ENCODE measurements around the gene MRS2. TPM values are rescaled to one million over a fixed set of nuclear protein-coding genes. Genes with fewer than 3 reads are reported as not detected.

MRS2 gene
- total RNA-seq, 6 experiments from 2014 or later: 11.1 to 16.4 (median 13.1) TPM

DNA sequence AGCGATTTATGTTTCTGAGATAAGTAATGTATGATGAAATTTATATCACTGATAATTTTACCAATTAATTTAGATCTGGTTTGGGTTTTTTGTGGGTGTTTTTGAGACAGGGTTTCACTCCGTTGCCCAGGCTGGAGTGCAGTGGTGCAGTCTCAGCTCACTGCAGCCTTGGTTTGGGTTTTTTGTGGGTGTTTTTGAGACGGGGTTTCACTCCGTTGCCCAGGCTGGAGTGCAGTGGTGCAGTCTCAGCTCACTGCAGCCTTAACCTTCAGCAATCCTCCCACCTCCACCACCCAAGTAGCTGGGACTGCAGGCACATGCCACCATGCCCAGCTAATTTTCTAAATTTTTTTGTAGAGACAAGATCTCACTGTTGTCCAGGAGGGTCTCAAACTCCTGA is 13.0 kb downstream of the MRS2 start:
- H3K36me3 ChIP-seq: peaks cover 0 to 75% (median 24%) of the 10 kb centered on the region in 4 donors
- no peak overlapping the region for H3K27ac ChIP-seq
- 84% methylated on average over 4 of the region's 4 CpGs for WGBS (ENCODE audit: insufficient coverage, low coverage, low lambda C conversion rate, missing lambda C conversion rate)
- H3K4me3 ChIP-seq: no peak overlapping the region
- no peak for ATAC-seq
- no peak for TF ChIP-seq CTCF (IDR thresholded peaks at IDR 0.05)
- TF ChIP-seq POLR2A (IDR thresholded peaks at IDR 0.05): no peak
- H3K9me3 ChIP-seq: no peaks in the 10 kb centered on the region
- DNase-seq: no peak
- no peaks in the 10 kb centered on the region for H3K4me1 ChIP-seq
- intact Hi-C loops (cut with DNase I): no loop called here
- no peaks in the 10 kb centered on the region for H3K27me3 ChIP-seq

- no peak overlapping the region for H3K4me3 ChIP-seq
- ATAC-seq (no peak), DNase-seq (no peak)
- H3K27ac ChIP-seq: no peak overlapping the region
- intact Hi-C loops (cut with DNase I): no loop called here
- no peaks in the 10 kb centered on the region for H3K27me3 ChIP-seq
- peaks cover 5 to 95% (median 45%) of the 10 kb centered on the region in 4 donors for H3K36me3 ChIP-seq
- TF ChIP-seq CTCF (IDR thresholded peaks at IDR 0.05) (no peak), POLR2A (IDR thresholded peaks at IDR 0.05) (no peak)
- no peaks in the 10 kb centered on the region for H3K9me3 ChIP-seq
- H3K4me1 ChIP-seq: no peaks in the 10 kb centered on the region
Measured at GRCh38 chr6:24419526-24419925, 16.8 kb downstream of the MRS2 start.

GRCh38 chr6:24425091-24425490 is 22.4 kb downstream of the MRS2 start:
- no peaks in the 10 kb centered on the region for H3K27me3 ChIP-seq
- DNase-seq (no peak), ATAC-seq (no peak)
- WGBS (ENCODE audit: insufficient coverage, low coverage, low lambda C conversion rate, missing lambda C conversion rate): 57% methylated on average over 2 of the region's 2 CpGs
- H3K4me3 ChIP-seq: no peak overlapping the region
- TF ChIP-seq CTCF (IDR thresholded peaks at IDR 0.05) (no peak), POLR2A (IDR thresholded peaks at IDR 0.05) (no peak)
- H3K27ac ChIP-seq: no peak overlapping the region
- intact Hi-C loops (cut with DNase I): loop anchor here in 1 of 2 donors (5.0 kb wide), 1 partner anchor 97 kb away; no protein-coding TSS in a partner anchor
- no peaks in the 10 kb centered on the region for H3K9me3 ChIP-seq
- peaks cover 5 to 93% (median 41%) of the 10 kb centered on the region in 4 donors for H3K36me3 ChIP-seq
- no peaks in the 10 kb centered on the region for H3K4me1 ChIP-seq

- 83% methylated on average over 10 of the region's 10 CpGs for WGBS (ENCODE audit: insufficient coverage, low coverage, low lambda C conversion rate, missing lambda C conversion rate)
- ATAC-seq (peak in 1 of 4 donors; percentile 23), DNase-seq (no peak)
- intact Hi-C loops (cut with DNase I): loop anchor here in 1 of 2 donors (5.0 kb wide), 1 partner anchor 95 kb away; no protein-coding TSS in a partner anchor
- Histone ChIP-seq H3K27me3 (no peaks in the 10 kb centered on the region), H3K4me3 (no peak overlapping the region), H3K27ac (no peak overlapping the region), H3K9me3 (no peaks in the 10 kb centered on the region), H3K36me3 (peaks cover 5 to 88% (median 33%) of the 10 kb centered on the region in 4 donors), H3K4me1 (no peaks in the 10 kb centered on the region)
- no peak for TF ChIP-seq POLR2A (IDR thresholded peaks at IDR 0.05)
- no peak for TF ChIP-seq CTCF (IDR thresholded peaks at IDR 0.05)
Measured at GRCh38 chr6:24426729-24427446, 24.2 kb downstream of the MRS2 start.

Measured in right lobe of liver (tissue), 6 donors.